DMS 273 treated with DMSO at 0.1 percent for 48 hours (cell line): ENCODE results near the gene CNPY3.

ENCODE experiments used
- DNase-seq: peaks from one replicate; lab custom pipeline; 2025; lab: John Stamatoyannopoulos, UW

The CNPY3 gene

DNA sequence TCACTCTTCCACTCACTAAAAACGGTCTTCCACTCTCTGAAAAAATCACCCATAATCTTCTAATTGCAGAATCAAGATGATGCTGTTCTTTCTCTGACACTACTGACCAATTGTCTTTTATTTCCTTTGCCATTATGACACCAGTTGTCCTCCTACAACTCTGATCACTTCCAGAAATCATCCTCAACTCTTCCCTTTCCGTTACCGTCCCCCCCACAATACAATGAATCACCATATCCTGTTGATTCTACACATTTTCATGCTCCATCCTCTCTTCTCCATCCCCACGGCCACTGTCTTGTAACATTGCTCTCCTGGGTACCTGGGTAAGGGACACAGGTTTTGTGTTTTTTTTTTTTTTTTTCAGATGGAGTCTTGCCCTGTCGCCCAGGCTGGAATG lies 52.6 kb downstream of the CNPY3 start:
- DNase-seq = no peak

DNA sequence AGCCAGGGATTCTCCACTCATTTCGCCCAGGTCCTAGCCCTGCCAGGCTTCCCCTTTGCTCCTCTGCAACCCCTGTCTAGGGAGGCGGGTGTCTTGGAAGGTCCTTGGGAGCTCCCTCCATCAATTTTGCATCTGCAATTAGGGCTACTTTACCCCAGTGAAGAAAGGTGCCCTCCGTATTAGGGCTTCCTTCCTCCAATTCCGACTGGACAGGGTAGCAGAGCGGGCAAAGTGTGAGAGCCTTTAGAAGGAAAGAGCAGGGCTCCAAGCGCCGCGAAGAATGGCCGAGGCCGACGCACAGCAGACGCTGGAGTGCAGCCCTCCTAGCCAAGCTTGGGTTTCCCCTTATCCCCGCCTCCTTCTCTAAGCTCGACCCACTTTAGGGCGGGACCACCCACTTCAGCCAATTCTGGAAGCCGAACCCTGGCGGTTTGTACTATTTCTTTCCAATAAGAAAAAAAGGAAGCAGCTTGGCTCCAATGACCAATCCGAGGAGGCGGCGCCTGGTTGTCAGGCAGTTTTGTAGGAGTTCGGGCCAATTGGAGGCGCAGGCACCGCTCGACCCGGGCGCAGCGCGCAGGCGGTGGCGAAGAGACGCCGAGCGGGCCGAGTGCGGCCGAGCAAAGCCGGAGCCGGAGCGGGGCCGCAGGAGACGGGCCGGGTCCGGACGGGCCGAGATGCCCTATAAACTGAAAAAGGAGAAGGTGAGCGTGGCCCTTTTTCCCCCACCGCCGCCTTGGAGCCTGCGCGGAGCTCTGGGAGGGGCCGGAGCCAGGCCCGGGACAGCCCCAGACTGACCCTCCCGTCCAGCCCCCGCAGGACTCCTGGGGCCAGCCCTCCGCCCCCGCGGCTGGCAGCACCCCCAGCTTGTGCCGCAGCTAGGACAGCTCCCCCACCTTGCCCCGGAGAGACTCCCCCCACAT lies 55.0 kb downstream of the CNPY3 start, which contains the start of gene PPP2R5D:
Gene PPP2R5D (plus strand): TSS at position 570 of the 923 bp plus-strand sequence. CDS start 108 bp downstream, at position 678.
- DNase-seq = peak; percentile 99

DNA sequence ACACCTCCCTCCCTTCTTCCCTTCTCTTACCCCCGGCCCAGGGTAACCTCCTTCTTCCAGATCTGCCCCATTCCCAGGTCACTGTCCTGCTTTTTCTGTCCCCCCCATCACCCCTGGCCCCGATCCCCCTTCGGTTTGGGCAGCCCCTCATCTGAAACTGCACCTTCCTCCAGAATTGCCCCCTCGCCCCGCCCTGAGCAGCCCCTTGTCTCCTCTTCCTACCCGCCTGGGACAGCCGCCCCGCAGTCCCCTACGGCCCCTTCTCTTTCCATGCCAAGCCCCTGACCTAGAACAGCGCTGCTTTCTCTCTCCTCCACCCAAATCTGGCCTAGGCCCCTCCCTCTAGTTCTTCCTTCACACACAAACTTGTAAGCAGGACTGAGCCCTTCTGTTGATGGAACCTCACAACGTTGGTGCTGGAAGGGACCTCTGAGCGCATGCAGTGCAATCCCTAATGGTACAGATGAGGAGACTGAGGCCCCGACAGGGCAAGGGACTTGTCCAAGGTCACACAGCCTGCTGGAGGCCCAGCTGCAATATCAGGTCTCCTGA lies 55.7 kb downstream of the CNPY3 start:
- no peak for DNase-seq

DNA sequence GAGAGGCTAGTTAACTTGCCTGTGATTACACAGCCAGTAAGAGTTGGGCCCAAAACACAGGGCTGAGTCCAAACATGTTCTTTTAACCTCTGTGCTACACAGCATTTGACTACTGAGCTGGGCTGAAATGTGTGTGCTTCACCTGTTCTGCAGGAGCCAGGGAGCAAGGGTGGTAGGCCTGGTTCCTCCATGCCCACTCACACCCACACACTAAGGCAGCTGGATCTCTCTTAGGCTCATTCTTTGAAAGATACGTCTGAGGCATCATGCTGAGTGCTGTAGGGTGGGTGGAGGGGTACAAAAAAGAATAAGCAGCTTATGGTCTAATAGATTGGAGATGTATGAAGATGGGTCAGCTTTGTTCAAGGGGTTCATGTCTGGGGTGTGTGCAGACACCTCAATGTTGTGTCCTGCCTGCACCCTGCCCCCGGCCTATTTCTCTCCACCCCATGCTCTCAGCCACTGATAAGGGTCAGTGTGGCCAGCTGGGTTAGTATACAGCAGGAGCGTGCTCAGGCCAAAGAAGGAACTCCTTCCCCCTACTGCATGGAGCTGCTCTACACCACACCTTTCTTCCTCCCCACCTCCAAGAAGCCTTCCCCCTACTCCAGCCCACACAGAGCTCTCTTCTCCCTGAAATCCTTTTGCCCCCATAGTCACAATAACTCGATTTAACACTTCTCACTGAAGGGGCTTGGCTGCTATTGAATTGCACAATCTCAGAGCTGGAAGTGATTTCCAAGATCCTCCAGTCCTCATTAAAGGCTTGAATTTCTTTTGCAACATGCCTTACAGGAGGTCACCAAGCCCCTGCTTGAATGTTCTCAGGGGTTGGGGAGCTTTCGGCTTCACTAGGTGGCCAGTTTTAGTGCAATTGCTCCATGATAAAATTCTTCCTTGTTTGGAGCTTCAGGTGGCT lies 58.5 kb downstream of the CNPY3 start:
- DNase-seq = no peak

DNA sequence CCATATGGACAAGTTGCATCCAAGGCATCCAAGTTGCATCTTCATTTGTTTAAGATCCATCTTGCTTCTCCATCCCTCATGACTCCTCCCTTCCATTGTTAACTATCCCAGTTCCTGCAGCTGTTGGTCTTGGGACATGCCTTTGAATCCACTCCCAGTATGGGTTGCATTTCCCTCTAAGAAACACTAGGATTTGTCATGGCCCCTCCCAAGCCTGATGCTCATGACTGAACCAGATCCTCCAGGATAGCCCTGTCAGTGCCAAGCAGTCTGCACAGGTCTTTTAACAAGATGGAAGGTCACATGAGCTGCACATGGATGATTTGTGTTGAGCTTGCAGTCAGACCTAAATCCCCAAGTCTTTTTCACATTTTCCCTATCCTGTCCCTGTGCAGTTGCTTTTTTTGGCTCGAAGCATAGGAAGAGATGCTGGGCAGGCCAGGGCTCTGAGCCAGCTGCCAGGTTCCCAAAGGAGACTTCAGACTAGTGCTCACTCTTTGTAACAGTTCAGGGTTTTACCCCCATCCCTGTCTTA lies 59.3 kb downstream of the CNPY3 start:
- no peak for DNase-seq
